ENCODE results near the gene PTCD3. TPM values are rescaled to one million over a fixed set of nuclear protein-coding genes. Genes with fewer than 3 reads are reported as not detected.

Gene PTCD3
- total and polyA plus RNA-seq, 2 of the 4 experiments (the other 2 are of a cell fraction), result 44.0 to 48.9 TPM

DNA sequence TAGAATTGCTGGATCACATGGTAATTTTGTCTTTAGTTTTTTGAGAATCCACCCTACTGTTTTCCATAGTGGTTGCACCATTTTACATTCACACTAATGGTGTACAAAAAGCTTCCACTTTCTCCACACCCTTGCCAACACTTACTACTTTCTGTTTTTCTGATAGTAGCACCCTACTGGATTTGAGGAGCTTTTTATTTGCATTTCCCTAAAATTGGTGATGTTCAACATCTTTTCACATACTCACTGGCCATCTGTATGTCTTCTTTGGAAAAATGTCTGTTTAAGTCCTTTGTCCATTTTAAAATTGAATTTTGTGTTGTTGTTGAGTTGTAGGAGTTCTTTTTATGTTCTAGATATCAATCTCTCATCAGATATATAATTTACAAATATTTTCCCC, 3.9 kb upstream of the PTCD3 start:
- POLR2A ChIA-PET (ENCODE audit: unreplicated experiment), result no interaction called here
- H3K27ac ChIP-seq (ENCODE audit: insufficient read depth, low read length), result no peak overlapping the region
- in situ Hi-C loops (cut with MboI; ENCODE audit: low sequenced_read_pairs) (no loop called here), dilution Hi-C loops (cut with HindIII; ENCODE audit: low sequenced_read_pairs, unreplicated experiment) (no loop called here), intact Hi-C loops (cut with micrococcal nuclease) (no loop called here)
- H3K14ac ChIP-seq (replicated peaks; ENCODE audit: low read depth, low read length), result no peak overlapping the region
- no peak overlapping the region for H3K23ac ChIP-seq (ENCODE audit: low read depth, low read length)
- no peak overlapping the region for H2AK9ac ChIP-seq (replicated peaks; ENCODE audit: low read depth, low read length, poor library complexity)
- H2BK120ac ChIP-seq (ENCODE audit: low read depth, low read length), result no peak overlapping the region
- H3K79me1 ChIP-seq (ENCODE audit: low read depth in 1 of 2, low read length in 2 of 2), result peaks cover 29 to 60% of the 10 kb centered on the region in 2 experiments
- no peak overlapping the region for H3K56ac ChIP-seq (ENCODE audit: extremely low read depth, insufficient read depth, low read length)
- H2AFZ ChIP-seq (replicated peaks; ENCODE audit: low read length, poor library complexity), result no peak overlapping the region
- H4K20me1 ChIP-seq (ENCODE audit: insufficient read depth, low read length), result peaks cover 19% of the 10 kb centered on the region
- no peak overlapping the region for H3K4ac ChIP-seq (ENCODE audit: low read depth, low read length)
- no peak overlapping the region for H2BK20ac ChIP-seq (ENCODE audit: low read depth, low read length)
- H3K18ac ChIP-seq (ENCODE audit: low read depth, low read length), result no peak overlapping the region
- peaks cover 16% of the 10 kb centered on the region for H3K36me3 ChIP-seq (ENCODE audit: control insufficient read depth, insufficient read depth, low read length)
- BruUV-seq (replicated peaks), result no TSS peak
- ATAC-seq (ENCODE audit: low read depth), result no peak
- no peak overlapping the region for H4K5ac ChIP-seq (ENCODE audit: low read depth, low read length)
- DNase-seq, result no peak
- H3K4me1 ChIP-seq (ENCODE audit: control insufficient read depth, insufficient read depth, low read length), result peaks cover 2% of the 10 kb centered on the region; the same call in 1 of the 2 replicates
- H3K9me1 ChIP-seq (ENCODE audit: insufficient read depth, low read length), result no peaks in the 10 kb centered on the region
- H3K4me2 ChIP-seq (ENCODE audit: low read depth, low read length), result no peak overlapping the region
- CTCF ChIA-PET, result no interaction called here
- H4K91ac ChIP-seq (ENCODE audit: insufficient read depth, low read depth, low read length), result no peak overlapping the region
- no peaks in the 10 kb centered on the region for H3K9me3 ChIP-seq (ENCODE audit: control insufficient read depth, insufficient read depth, low read length)
- no peaks in the 10 kb centered on the region for H3K27me3 ChIP-seq (ENCODE audit: control insufficient read depth, insufficient read depth, low read length)
- TF ChIP-seq MAFK (IDR thresholded peaks at IDR 0.05; ENCODE audit: low read depth, low read length) (no peak), FOS (IDR thresholded peaks at IDR 0.05; ENCODE audit: low read depth, low read length) (no peak), SMC3 (IDR thresholded peaks at IDR 0.05; ENCODE audit: low read depth, low read length) (no peak), RFX5 (IDR thresholded peaks at IDR 0.05; ENCODE audit: low read depth, low read length) (no peak), MXI1 (IDR thresholded peaks at IDR 0.05; ENCODE audit: borderline replicate concordance, low read depth, low read length) (no peak), RAD21 (IDR thresholded peaks at IDR 0.05; ENCODE audit: low read length) (no peak), BHLHE40 (IDR thresholded peaks at IDR 0.05; ENCODE audit: low read depth, low read length) (no peak), POLR2A (IDR thresholded peaks at IDR 0.05; ENCODE audit: low read depth, low read length) (no peak)
- TF ChIP-seq, protein P1, sequence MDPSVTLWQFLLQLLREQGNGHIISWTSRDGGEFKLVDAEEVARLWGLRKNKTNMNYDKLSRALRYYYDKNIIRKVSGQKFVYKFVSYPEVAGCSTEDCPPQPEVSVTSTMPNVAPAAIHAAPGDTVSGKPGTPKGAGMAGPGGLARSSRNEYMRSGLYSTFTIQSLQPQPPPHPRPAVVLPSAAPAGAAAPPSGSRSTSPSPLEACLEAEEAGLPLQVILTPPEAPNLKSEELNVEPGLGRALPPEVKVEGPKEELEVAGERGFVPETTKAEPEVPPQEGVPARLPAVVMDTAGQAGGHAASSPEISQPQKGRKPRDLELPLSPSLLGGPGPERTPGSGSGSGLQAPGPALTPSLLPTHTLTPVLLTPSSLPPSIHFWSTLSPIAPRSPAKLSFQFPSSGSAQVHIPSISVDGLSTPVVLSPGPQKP (IDR thresholded peaks at IDR 0.05; ENCODE audit: borderline replicate concordance, low read depth, low read length), result no peak
- H2BK5ac ChIP-seq (ENCODE audit: low read depth, low read length, poor library complexity, severe bottlenecking), result no peak overlapping the region
- H3K9ac ChIP-seq (ENCODE audit: low read depth, low read length), result no peak overlapping the region
- H2AK5ac ChIP-seq (ENCODE audit: low read depth, low read length), result no peak overlapping the region
- H4K8ac ChIP-seq (ENCODE audit: low read depth in 2 of 2, low read length in 2 of 2), result no peak overlapping the region
- no peak overlapping the region for H2BK15ac ChIP-seq (ENCODE audit: low read depth, low read length)
- H3K4me3 ChIP-seq (ENCODE audit: insufficient read depth, low read depth, low read length), result no peak overlapping the region
